GM12878 (cell line): ENCODE results near the gene UST. TPM values are rescaled to one million over a fixed set of nuclear protein-coding genes. Genes with fewer than 3 reads are reported as not detected.
A peak's percentile ranks its signal among the peaks of the same experiment; 100 is the strongest.

Experiments
- ATAC-seq: fragments of 200-7000 bp; cut with Tn5 transposase; 3 replicates; pipeline ENCODE4 v1.9.1; 2020; ENCODE audit warnings: mild to moderate bottlenecking, moderate library complexity
- BruUV-seq: library from RNA; stranded (reverse); fragments of 400-500 nt; replicated peaks from 2 replicates; lab custom pipeline; 2021; lab: Mats Ljungman, UMichigan
- CTCF ChIA-PET: fragments of 300-600 bp; sonication (Branson Sonifier 250); formaldehyde crosslinking; extraction: SDS; loops from one replicate; lab custom pipeline; 2021; ENCODE audit warnings: inconsistent platforms; lab: Yijun Ruan, JAX
- POLR2A ChIA-PET: fragments of 350-600 bp; formaldehyde crosslinking; extraction: SDS; loops from one replicate; lab custom pipeline; 2021; ENCODE audit warnings: inconsistent platforms; lab: Charles Lee
- RAD21 ChIA-PET: fragments of 300-600 bp; sonication (Branson Sonifier 250); formaldehyde crosslinking; loops from one replicate; lab custom pipeline; 2023; ENCODE audit warnings: antibody characterized with exemption; ENCODE audit not compliant: unreplicated experiment; lab: Charles Lee
- SMC1A ChIA-PET: fragments of 300-600 bp; sonication (Branson Sonifier 250); formaldehyde crosslinking; loops from one replicate; lab custom pipeline; 2023; ENCODE audit not compliant: unreplicated experiment, uncharacterized antibody; lab: Charles Lee
- DNase-seq: peaks from one replicate; pipeline ENCODE4 v3.0.0-alpha.2; 2011; ENCODE audit warnings: low read depth, low spot score
- FAIRE-seq: peaks from 3 replicates; lab custom pipeline; 2011; peaks lifted over from hg19 to GRCh38; lab: Jason Lieb, UNC
- H2AFZ ChIP-seq: 2 replicates; pipeline ENCODE4 v1.6.0; 2011; ENCODE audit warnings: low read depth, low read length, control low read depth; ENCODE audit not compliant: control insufficient read depth
- H3K27ac ChIP-seq: 2 replicates; pipeline ENCODE4 v1.5.1; 2011; ENCODE audit warnings: control low read depth; ENCODE audit not compliant: control insufficient read depth, insufficient read depth
- H3K27me3 ChIP-seq, 2 experiments: replicated peaks in 1 of 2; 2 replicates each; pipeline versions ENCODE4 v1.6.0 to v1.6.1; 2011; ENCODE audit warnings: low read length in 1 of 2; ENCODE audit not compliant: control insufficient read depth in 2 of 2, insufficient read depth in 2 of 2
- H3K36me3 ChIP-seq, 2 experiments: 2 replicates each; pipeline ENCODE4 v1.5.1; 2011; ENCODE audit warnings: low read length in 1 of 2; ENCODE audit not compliant: control insufficient read depth in 2 of 2, insufficient read depth in 2 of 2
- H3K4me1 ChIP-seq: 2 replicates; pipeline ENCODE4 v1.6.1; 2011; ENCODE audit warnings: mild to moderate bottlenecking, low read length, moderate library complexity, mixed read lengths; ENCODE audit not compliant: control insufficient read depth, insufficient read depth
- H3K4me2 ChIP-seq: 2 replicates; pipeline ENCODE4 v1.6.0; 2011; ENCODE audit warnings: control low read depth; ENCODE audit not compliant: control insufficient read depth, insufficient read depth
- H3K4me3 ChIP-seq: fragments of 200-600 bp; sonication (generic); 2 replicates; pipeline ENCODE4 v1.5.1; 2016
- H3K79me2 ChIP-seq: 2 replicates; pipeline ENCODE4 v1.6.0; 2011; ENCODE audit warnings: low read length; ENCODE audit not compliant: control insufficient read depth, insufficient read depth
- H3K9ac ChIP-seq: 2 replicates; pipeline ENCODE4 v1.8.0; 2011; ENCODE audit warnings: low read length, control low read depth, mixed read lengths; ENCODE audit not compliant: control insufficient read depth, insufficient read depth
- H3K9me3 ChIP-seq: replicated peaks from 3 replicates; pipeline ENCODE4 v1.5.1; 2011; ENCODE audit warnings: mild to moderate bottlenecking, low read length; ENCODE audit not compliant: control insufficient read depth, insufficient read depth
- H4K20me1 ChIP-seq: 2 replicates; pipeline ENCODE4 v1.6.0; 2011; ENCODE audit not compliant: control insufficient read depth, insufficient read depth
- ASH2L ChIP-seq: fragments of 300-600, 200-600 bp; sonication (generic); IDR thresholded peaks from 2 replicates; pipeline ENCODE4 v1.6.1; 2017; ENCODE audit warnings: low read depth, mild to moderate bottlenecking, borderline replicate concordance
- E4F1 ChIP-seq: fragments of 450-650 bp; IDR thresholded peaks from 2 replicates; pipeline ENCODE4 v1.6.1; 2018; ENCODE audit warnings: borderline replicate concordance, mild to moderate bottlenecking; ENCODE audit not compliant: partially characterized antibody
- FOS ChIP-seq: IDR thresholded peaks from 3 replicates; pipeline ENCODE4 v1.6.1; 2011; ENCODE audit warnings: borderline replicate concordance; ENCODE audit not compliant: insufficient read length; ENCODE audit errors: extremely low read depth
- NR2F1 ChIP-seq: fragments of 450-650 bp; conservative IDR thresholded peaks from 2 replicates; pipeline ENCODE4 v1.6.1; 2017; ENCODE audit warnings: mild to moderate bottlenecking
- PAX8 ChIP-seq: fragments of 450-650 bp; IDR thresholded peaks from 2 replicates; pipeline ENCODE4 v1.6.1; 2017; ENCODE audit warnings: mild to moderate bottlenecking, moderate library complexity
- POLR2AphosphoS5 ChIP-seq: IDR thresholded peaks from 2 replicates; pipeline ENCODE4 v1.6.1; 2011; ENCODE audit warnings: mild to moderate bottlenecking, low read length, inconsistent platforms
- TAF1 ChIP-seq: IDR thresholded peaks from 2 replicates; pipeline ENCODE4 v1.6.1; 2011; ENCODE audit warnings: mild to moderate bottlenecking, low read depth, low read length, borderline replicate concordance
- WGBS: methylation state at CpG from one replicate; pipeline ENCODE4 v1.1.6; 2016; ENCODE audit warnings: low lambda C conversion rate; ENCODE audit not compliant: insufficient replicate concordance, insufficient coverage; ENCODE audit errors: missing lambda C conversion rate; 5-methylcytosine and 5-hydroxymethylcytosine counted together
- in situ Hi-C: fragments of 300-500 bp; cut with MboI; formaldehyde crosslinking; loops from 9 replicates; pipeline ENCODE4 v1.14.3; 2018; ENCODE audit warnings: mixed read lengths
- intact Hi-C: fragments of 100-400 bp; cut with micrococcal nuclease; formaldehyde crosslinking; loops from one replicate; pipeline ENCODE4 v1.14.2; 2022; ENCODE audit not compliant: unreplicated experiment
- polyA plus RNA-seq, 11 experiments: library from polyadenylated mRNA; depleted of rRNA in 4 of 11; unstranded in 6 of 11; stranded (reverse) in 5 of 11; fragments of >200 nt; fragmentation: Nextera tagmentation in 4 of 11; fragmentation: Illumina TruSeq in 1 of 11; extraction: Ambion mirVana in 4 of 11; extraction: Trizol in 1 of 11; gene quantifications; 1 replicate in 1 of 11; 2 replicates in 10 of 11; pipeline versions ENCODE4 v1.2.1 to v1.2.3, GENCODE V29; 2011 to 2016; ENCODE audit warnings: inconsistent platforms in 2 of 11, missing spikeins in 2 of 11, low read depth in 1 of 11
- total RNA-seq, 4 experiments: library from RNA; depleted of rRNA in 3 of 4; stranded (reverse); fragments of >200 nt in 3 of 4; fragmentation: Illumina TruSeq in 1 of 4; extraction: Trizol in 1 of 4; gene quantifications; 2 replicates each; pipeline versions ENCODE4 v1.2.1 to v1.2.3, GENCODE V29; 2013 to 2021

The UST gene
- total and polyA plus RNA-seq, 10 of the 15 experiments (the other 5 are each of a cell fraction or from before 2014, with no cell fraction given) = 0.74 to 43.3 (median 2.2) TPM

- intact Hi-C loops = loop anchor here (5.0 kb wide), 1 partner anchor 185 kb away; no protein-coding TSS in a partner anchor
- no peaks in the 10 kb centered on the region for H3K36me3 ChIP-seq
- H3K79me2 ChIP-seq = no peaks in the 10 kb centered on the region
- no peaks in the 10 kb centered on the region for H3K27me3 ChIP-seq
- H3K4me2 ChIP-seq = no peak overlapping the region; the same call in 1 of the 2 replicates
- ChIA-PET SMC1A (interaction anchor here (0.6 to 7.4 kb wide), 6 partner anchors 9 to 69 kb away, joined by 3 to 56 read pairs (median 7); no protein-coding TSS in a partner anchor), CTCF (no interaction called here), RAD21 (interaction anchor here (0.5 to 3.6 kb wide), 3 partner anchors 9 to 24 kb away, joined by 4 to 17 read pairs (median 4); no protein-coding TSS in a partner anchor), POLR2A (interaction anchor here (0.6 to 1.1 kb wide), 2 partner anchors 15 to 282 kb away, joined by 3 read pairs; no protein-coding TSS in a partner anchor)
- H2AFZ ChIP-seq = no peak overlapping the region
- 0 out of 2 replicates have a peak overlapping the region, but pooled peaks have one; percentile 39 for H3K4me3 ChIP-seq
- 40% methylated on average over 1 of the region's 1 CpG for WGBS
- no peak overlapping the region for H3K9ac ChIP-seq
- DNase-seq (no peak), ATAC-seq (no peak), FAIRE-seq (no peak)
- peaks cover 43% of the 10 kb centered on the region for H3K4me1 ChIP-seq
- no peak overlapping the region for H3K27ac ChIP-seq
- no peak for TF ChIP-seq NR2F1
- no peak for TF ChIP-seq FOS
- no peak for TF ChIP-seq ASH2L
- TF ChIP-seq TAF1 = no peak
- TF ChIP-seq PAX8 = no peak
- no peak for TF ChIP-seq POLR2AphosphoS5
- no peak for TF ChIP-seq E4F1
- in situ Hi-C loops = loop anchor here (25.0 kb wide), 1 partner anchor 675 kb away; no protein-coding TSS in a partner anchor
- no TSS peak for BruUV-seq
- no peaks in the 10 kb centered on the region for H4K20me1 ChIP-seq
- peaks cover 7% of the 10 kb centered on the region for H3K9me3 ChIP-seq
These were observed 15.4 kb downstream of the UST start for GRCh38 chr6:148762231-148762630.
